ENCODE measurements around the gene PDE8B.

Gene PDE8B

GRCh38 chr5:77292026-77292757 is 81.7 kb downstream of the PDE8B start:
- TF ChIP-seq CTCF (IDR thresholded peaks at IDR 0.05; ENCODE audit: low read depth, low read length): no peak
- no peak overlapping the region for H3K4me3 ChIP-seq (ENCODE audit: low read depth, low read length)

- no peak overlapping the region for H3K4me3 ChIP-seq (ENCODE audit: low read depth, low read length)
- no peak for TF ChIP-seq CTCF (IDR thresholded peaks at IDR 0.05; ENCODE audit: low read depth, low read length)
These were observed 83.7 kb downstream of the PDE8B start for GRCh38 chr5:77294185-77294584.

- no peak for TF ChIP-seq CTCF (IDR thresholded peaks at IDR 0.05; ENCODE audit: low read depth, low read length)
- no peak overlapping the region for H3K4me3 ChIP-seq (ENCODE audit: low read depth, low read length)
These were observed 85.4 kb downstream of the PDE8B start for GRCh38 chr5:77295863-77296378.

GRCh38 chr5:77298146-77298545 is 87.7 kb downstream of the PDE8B start:
- H3K4me3 ChIP-seq (ENCODE audit: low read depth, low read length): no peak overlapping the region
- no peak for TF ChIP-seq CTCF (IDR thresholded peaks at IDR 0.05; ENCODE audit: low read depth, low read length)

- TF ChIP-seq CTCF (IDR thresholded peaks at IDR 0.05; ENCODE audit: low read depth, low read length): no peak
- H3K4me3 ChIP-seq (ENCODE audit: low read depth, low read length): no peak overlapping the region
These were observed 90.0 kb downstream of the PDE8B start for GRCh38 chr5:77300451-77300850.

GRCh38 chr5:77301447-77301883 is 91.0 kb downstream of the PDE8B start:
- TF ChIP-seq CTCF (IDR thresholded peaks at IDR 0.05; ENCODE audit: low read depth, low read length): no peak
- no peak overlapping the region for H3K4me3 ChIP-seq (ENCODE audit: low read depth, low read length)

GRCh38 chr5:77302247-77302646 is 91.8 kb downstream of the PDE8B start:
- H3K4me3 ChIP-seq (ENCODE audit: low read depth, low read length): no peak overlapping the region
- no peak for TF ChIP-seq CTCF (IDR thresholded peaks at IDR 0.05; ENCODE audit: low read depth, low read length)
